IMR-90 (cell line): ENCODE results near the gene PPL. TPM values are rescaled to one million over a fixed set of nuclear protein-coding genes. Genes with fewer than 3 reads are reported as not detected.

ENCODE experiments used
- ATAC-seq: fragments of 200-7000 bp; cut with Tn5 transposase; 2 replicates; pipeline ENCODE4 v1.9.1; 2020; ENCODE audit warnings: low read depth, mild to moderate bottlenecking, moderate library complexity
- BruUV-seq: library from RNA; stranded (reverse); fragments of 400-500 nt; replicated peaks from 2 replicates; lab custom pipeline; 2021; lab: Mats Ljungman, UMichigan
- CTCF ChIA-PET: fragments of 300-600 bp; formaldehyde crosslinking; extraction: SDS; loops from one replicate; lab custom pipeline; 2021; ENCODE audit warnings: antibody characterized with exemption; lab: Yijun Ruan, JAX
- POLR2A ChIA-PET: fragments of 300-600 bp; sonication (Branson Sonifier 250); formaldehyde crosslinking; loops from one replicate; lab custom pipeline; 2022; ENCODE audit warnings: antibody characterized with exemption; ENCODE audit not compliant: unreplicated experiment; lab: Charles Lee
- DNase-seq: peaks from one replicate; pipeline ENCODE4 v3.0.0; 2013
- H2AFZ ChIP-seq: replicated peaks from 2 replicates; pipeline ENCODE3; 2013; ENCODE audit warnings: low read length, mild to moderate bottlenecking; ENCODE audit not compliant: poor library complexity
- H2AK5ac ChIP-seq: 2 replicates; pipeline ENCODE4 v1.6.1; 2013; ENCODE audit warnings: low read depth, low read length, inconsistent platforms
- H2AK9ac ChIP-seq: replicated peaks from 2 replicates; pipeline ENCODE3; 2013; ENCODE audit warnings: mild to moderate bottlenecking, low read depth, low read length, moderate library complexity; ENCODE audit not compliant: poor library complexity
- H2BK120ac ChIP-seq: 2 replicates; pipeline ENCODE4 v1.6.1; 2013; ENCODE audit warnings: low read depth, low read length, inconsistent platforms
- H2BK15ac ChIP-seq: 3 replicates; pipeline ENCODE4 v1.6.1; 2013; ENCODE audit warnings: low read depth, low read length, inconsistent platforms
- H2BK20ac ChIP-seq: 2 replicates; pipeline ENCODE4 v1.6.1; 2013; ENCODE audit warnings: low read depth, mild to moderate bottlenecking, inconsistent platforms, low read length, moderate library complexity
- H2BK5ac ChIP-seq: 2 replicates; pipeline ENCODE4 v1.6.1; 2013; ENCODE audit warnings: mild to moderate bottlenecking, low read depth, low read length, inconsistent platforms; ENCODE audit not compliant: poor library complexity, severe bottlenecking
- H3K14ac ChIP-seq: replicated peaks from 2 replicates; pipeline ENCODE4 v1.6.1; 2013; ENCODE audit warnings: low read depth, low read length, inconsistent platforms
- H3K18ac ChIP-seq: 2 replicates; pipeline ENCODE4 v1.6.1; 2013; ENCODE audit warnings: low read depth, low read length, control low read depth
- H3K23ac ChIP-seq: 2 replicates; pipeline ENCODE4 v1.6.1; 2013; ENCODE audit warnings: low read depth, low read length, inconsistent platforms
- H3K27ac ChIP-seq: 2 replicates; pipeline ENCODE4 v1.5.1; 2013; ENCODE audit warnings: mild to moderate bottlenecking, control low read depth, low read length; ENCODE audit not compliant: insufficient read depth
- H3K27me3 ChIP-seq: 2 replicates; pipeline ENCODE4 v1.6.1; 2013; ENCODE audit warnings: low read length; ENCODE audit not compliant: control insufficient read depth, insufficient read depth
- H3K36me3 ChIP-seq: 2 replicates; pipeline ENCODE4 v1.6.1; 2013; ENCODE audit warnings: low read length, mixed read lengths; ENCODE audit not compliant: control insufficient read depth, insufficient read depth
- H3K4ac ChIP-seq: 2 replicates; pipeline ENCODE4 v1.6.1; 2013; ENCODE audit warnings: low read depth, low read length, inconsistent platforms
- H3K4me1 ChIP-seq: 2 replicates; pipeline ENCODE4 v1.6.1; 2013; ENCODE audit warnings: low read length, mixed read lengths; ENCODE audit not compliant: control insufficient read depth, insufficient read depth
- H3K4me2 ChIP-seq: 2 replicates; pipeline ENCODE4 v1.6.1; 2013; ENCODE audit warnings: low read depth, mild to moderate bottlenecking, control low read depth, low read length, moderate library complexity
- H3K4me3 ChIP-seq: 2 replicates; pipeline ENCODE4 v1.5.1; 2013; ENCODE audit warnings: low read depth, mild to moderate bottlenecking, control low read depth, low read length, moderate library complexity; ENCODE audit not compliant: insufficient read depth
- H3K56ac ChIP-seq: 2 replicates; pipeline ENCODE4 v1.6.1; 2013; ENCODE audit warnings: low read length, inconsistent platforms; ENCODE audit not compliant: insufficient read depth; ENCODE audit errors: extremely low read depth
- H3K79me1 ChIP-seq, 2 experiments: 2 replicates each; pipeline ENCODE4 v1.6.1; 2013; ENCODE audit warnings: low read length in 2 of 2, inconsistent platforms in 1 of 2, low read depth in 1 of 2
- H3K9ac ChIP-seq: 2 replicates; pipeline ENCODE4 v1.6.1; 2013; ENCODE audit warnings: low read depth, low read length, control low read depth
- H3K9me1 ChIP-seq: 2 replicates; pipeline ENCODE4 v1.6.1; 2013; ENCODE audit warnings: low read length, inconsistent platforms; ENCODE audit not compliant: insufficient read depth
- H3K9me3 ChIP-seq: 2 replicates; pipeline ENCODE4 v1.6.1; 2013; ENCODE audit warnings: low read length; ENCODE audit not compliant: control insufficient read depth, insufficient read depth
- H4K20me1 ChIP-seq: 2 replicates; pipeline ENCODE4 v1.6.1; 2013; ENCODE audit warnings: low read length, inconsistent platforms; ENCODE audit not compliant: insufficient read depth
- H4K5ac ChIP-seq: 2 replicates; pipeline ENCODE4 v1.6.1; 2013; ENCODE audit warnings: mild to moderate bottlenecking, low read depth, low read length, control low read depth
- H4K8ac ChIP-seq, 2 experiments: 2 replicates each; pipeline ENCODE4 v1.6.1; 2013; ENCODE audit warnings: low read depth in 2 of 2, low read length in 2 of 2, control low read depth in 1 of 2, inconsistent platforms in 1 of 2
- H4K91ac ChIP-seq: 2 replicates; pipeline ENCODE4 v1.6.1; 2013; ENCODE audit warnings: low read depth, low read length, inconsistent platforms; ENCODE audit not compliant: insufficient read depth
- CHD1 ChIP-seq: IDR thresholded peaks from 2 replicates; pipeline ENCODE4 v1.6.1; 2012; ENCODE audit warnings: low read depth, low read length, improper control_type of control experiment
- CTCF ChIP-seq: conservative IDR thresholded peaks from 2 replicates; pipeline ENCODE4 v1.5.1; 2012; ENCODE audit warnings: mild to moderate bottlenecking, low read depth, low read length, improper control_type of control experiment
- RFX5 ChIP-seq: IDR thresholded peaks from 2 replicates; pipeline ENCODE4 v1.8.0; 2012; ENCODE audit warnings: low read depth, mild to moderate bottlenecking, low read length, moderate library complexity
- WGBS, 2 experiments: methylation state at CpG; one replicate each; pipeline versions ENCODE4 v1.1.5 to v1.1.7; 2013; ENCODE audit warnings: missing lambda C conversion rate in 2 of 2; ENCODE audit not compliant: insufficient read length in 1 of 2; ENCODE audit errors: extremely low coverage in 2 of 2; 5-methylcytosine and 5-hydroxymethylcytosine counted together
- dilution Hi-C: fragments of 300-500 bp; cut with HindIII; formaldehyde crosslinking; loops from one replicate; pipeline ENCODE4 v1.14.3; 2018; ENCODE audit warnings: low sequenced_read_pairs; ENCODE audit not compliant: unreplicated experiment
- in situ Hi-C: fragments of 300-500 bp; cut with MboI; formaldehyde crosslinking; loops from 3 replicates; pipeline ENCODE4 v1.14.3; 2019; ENCODE audit warnings: low sequenced_read_pairs, inconsistent platforms, mixed read lengths
- intact Hi-C: fragments of 100-400 bp; cut with micrococcal nuclease; formaldehyde crosslinking; loops from 2 replicates; pipeline ENCODE4 v1.10.0; 2022
- polyA plus RNA-seq, 3 experiments: library from polyadenylated mRNA; depleted of rRNA; stranded (reverse); fragments of >200 nt; gene quantifications; 2 replicates each; pipeline ENCODE4 v1.2.3, GENCODE V29; 2012; ENCODE audit warnings: low replicate concordance in 1 of 3
- total RNA-seq: library from RNA; depleted of rRNA; stranded (reverse); fragments of >200 nt; gene quantifications from 2 replicates; pipeline ENCODE4 v1.2.3, GENCODE V29; 2012

Gene PPL
- total and polyA plus RNA-seq, 2 of the 4 experiments (the other 2 are of a cell fraction): 0.34 to 0.36 TPM

GRCh38 chr16:4980691-4981090 lies 43.7 kb upstream of the PPL start:
- no peak overlapping the region for H4K91ac ChIP-seq
- no peak overlapping the region for H2BK15ac ChIP-seq
- DNase-seq: no peak
- no peak overlapping the region for H3K9ac ChIP-seq
- no peaks in the 10 kb centered on the region for H3K79me1 ChIP-seq
- H3K27ac ChIP-seq: no peak overlapping the region
- H3K9me1 ChIP-seq: no peaks in the 10 kb centered on the region
- dilution Hi-C loops: no loop called here
- intact Hi-C loops: no loop called here
- H3K18ac ChIP-seq: no peak overlapping the region
- no TSS peak for BruUV-seq
- POLR2A ChIA-PET: no interaction called here
- H3K36me3 ChIP-seq: no peaks in the 10 kb centered on the region
- H3K4me3 ChIP-seq: no peak overlapping the region
- H4K8ac ChIP-seq: no peak overlapping the region
- H4K20me1 ChIP-seq: no peaks in the 10 kb centered on the region
- in situ Hi-C loops: no loop called here
- H3K4me1 ChIP-seq: no peaks in the 10 kb centered on the region
- no CpG with 5 or more reads among the region's 10 CpGs for WGBS, 2 experiments
- CTCF ChIA-PET: no interaction called here
- H3K14ac ChIP-seq: no peak overlapping the region
- H3K23ac ChIP-seq: no peak overlapping the region
- H3K56ac ChIP-seq: no peak overlapping the region
- no peak overlapping the region for H2AK9ac ChIP-seq
- TF ChIP-seq CHD1 (no peak), RFX5 (no peak), CTCF (no peak)
- ATAC-seq: no peak
- no peak overlapping the region for H2AK5ac ChIP-seq
- no peak overlapping the region for H2BK5ac ChIP-seq
- H2AFZ ChIP-seq: no peak overlapping the region
- no peak overlapping the region for H3K4ac ChIP-seq
- no peak overlapping the region for H2BK120ac ChIP-seq
- H2BK20ac ChIP-seq: no peak overlapping the region
- no peak overlapping the region for H3K4me2 ChIP-seq
- H3K27me3 ChIP-seq: peaks cover 21% of the 10 kb centered on the region
- no peak overlapping the region for H4K5ac ChIP-seq
- H3K9me3 ChIP-seq: no peaks in the 10 kb centered on the region
